ENCODE measurements around the gene GATAD2A.

DNA sequence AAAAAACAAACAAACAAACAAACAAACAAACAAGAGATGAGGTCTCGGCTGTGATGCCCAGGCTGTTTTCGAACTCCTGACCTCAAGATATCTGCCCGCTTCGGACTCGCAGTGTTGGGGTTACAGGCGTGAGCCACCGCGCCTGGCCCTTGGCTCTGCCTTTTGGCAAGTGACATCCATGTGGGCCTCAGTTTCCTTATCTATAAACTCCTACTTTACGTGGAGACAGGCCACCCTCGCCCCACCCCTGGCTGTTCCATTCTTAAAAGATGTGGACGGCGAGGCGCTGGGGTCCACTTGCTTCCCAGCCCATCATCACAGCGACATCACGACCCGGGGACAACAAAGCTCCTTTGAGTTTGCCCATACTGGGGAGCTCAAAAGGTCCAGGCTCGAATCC is 108.2 kb downstream of the GATAD2A start:
- TF ChIP-seq, protein P1, sequence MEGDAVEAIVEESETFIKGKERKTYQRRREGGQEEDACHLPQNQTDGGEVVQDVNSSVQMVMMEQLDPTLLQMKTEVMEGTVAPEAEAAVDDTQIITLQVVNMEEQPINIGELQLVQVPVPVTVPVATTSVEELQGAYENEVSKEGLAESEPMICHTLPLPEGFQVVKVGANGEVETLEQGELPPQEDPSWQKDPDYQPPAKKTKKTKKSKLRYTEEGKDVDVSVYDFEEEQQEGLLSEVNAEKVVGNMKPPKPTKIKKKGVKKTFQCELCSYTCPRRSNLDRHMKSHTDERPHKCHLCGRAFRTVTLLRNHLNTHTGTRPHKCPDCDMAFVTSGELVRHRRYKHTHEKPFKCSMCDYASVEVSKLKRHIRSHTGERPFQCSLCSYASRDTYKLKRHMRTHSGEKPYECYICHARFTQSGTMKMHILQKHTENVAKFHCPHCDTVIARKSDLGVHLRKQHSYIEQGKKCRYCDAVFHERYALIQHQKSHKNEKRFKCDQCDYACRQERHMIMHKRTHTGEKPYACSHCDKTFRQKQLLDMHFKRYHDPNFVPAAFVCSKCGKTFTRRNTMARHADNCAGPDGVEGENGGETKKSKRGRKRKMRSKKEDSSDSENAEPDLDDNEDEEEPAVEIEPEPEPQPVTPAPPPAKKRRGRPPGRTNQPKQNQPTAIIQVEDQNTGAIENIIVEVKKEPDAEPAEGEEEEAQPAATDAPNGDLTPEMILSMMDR (IDR thresholded peaks at IDR 0.05), result no peak
- TF ChIP-seq POLR2AphosphoS5 (IDR thresholded peaks at IDR 0.05), result no peak

Data from transverse colon (tissue), 4 donors.